Stimulated activated CD4-positive, alpha-beta T cell treated with anti-CD3 and anti-CD28 coated beads, Interleukin-4, amount 100 ng/mL, for 1 hour (primary cell): ENCODE measurements around the gene RAX.

ENCODE experiments used
- DNase-seq: peaks from one replicate; pipeline ENCODE4 v3.0.0-alpha.2; 2020

The RAX gene

GRCh38 chr18:59272891-59273758, at the start of gene RAX:
RAX (minus strand) TSS chr18:59273454; CDS start chr18:59273206, 248 bp downstream.
- DNase-seq: no peak

- no peak for DNase-seq
Observed at GRCh38 chr18:59318460-59319050, 45.3 kb upstream of the RAX start, which contains the start of gene CPLX4. CPLX4 (minus strand) TSS chr18:59318649; CDS start chr18:59318462, 187 bp downstream.

GRCh38 chr18:59311631-59312030, 38.4 kb upstream of the RAX start:
- DNase-seq: no peak

GRCh38 chr18:59308938-59309260, 35.6 kb upstream of the RAX start:
- DNase-seq: no peak

GRCh38 chr18:59308248-59308937, 35.1 kb upstream of the RAX start:
- DNase-seq: peak; percentile 76

GRCh38 chr18:59306640-59307039, 33.4 kb upstream of the RAX start:
- DNase-seq: no peak

GRCh38 chr18:59305295-59305694, 32.0 kb upstream of the RAX start:
- DNase-seq: no peak

GRCh38 chr18:59303656-59304195, 30.5 kb upstream of the RAX start:
- DNase-seq: no peak

GRCh38 chr18:59303006-59303405, 29.8 kb upstream of the RAX start:
- DNase-seq: no peak

- DNase-seq: no peak
Observed at GRCh38 chr18:59301929-59302328, 28.7 kb upstream of the RAX start.

GRCh38 chr18:59300676-59301285, 27.5 kb upstream of the RAX start:
- DNase-seq: no peak

GRCh38 chr18:59298871-59299270, 25.6 kb upstream of the RAX start:
- DNase-seq: no peak

- no peak for DNase-seq
Observed at GRCh38 chr18:59293317-59293716, 20.1 kb upstream of the RAX start.

- DNase-seq: no peak
Observed at GRCh38 chr18:59286341-59286740, 13.1 kb upstream of the RAX start.

GRCh38 chr18:59282341-59282740, 9.1 kb upstream of the RAX start:
- no peak for DNase-seq

GRCh38 chr18:59279722-59280121, 6.5 kb upstream of the RAX start:
- no peak for DNase-seq

- DNase-seq: no peak
Observed at GRCh38 chr18:59279193-59279592, 5.9 kb upstream of the RAX start.

- DNase-seq: no peak
Observed at GRCh38 chr18:59278793-59279192, 5.5 kb upstream of the RAX start.

- DNase-seq: no peak
Observed at GRCh38 chr18:59276047-59276446, 2.8 kb upstream of the RAX start.

GRCh38 chr18:59275406-59275949, 2.2 kb upstream of the RAX start:
- no peak for DNase-seq

- DNase-seq: no peak
Observed at GRCh38 chr18:59274533-59274928, 1.3 kb upstream of the RAX start.

GRCh38 chr18:59273759-59274532, 692 bp upstream of the RAX start:
- DNase-seq: no peak
